HG03565 (cell line): ENCODE data around the gene DOCK8.

ENCODE experiments used
- ATAC-seq: cut with Tn5 transposase; IDR thresholded peaks from one replicate; pipeline ENCODE4 v1.9.1; 2021; ENCODE audit warnings: mild to moderate bottlenecking, moderate library complexity; ENCODE audit not compliant: unreplicated experiment

The DOCK8 gene

GRCh38 chr9:354453-354852 is 139.8 kb downstream of the DOCK8 start:
- ATAC-seq = no peak

DNA sequence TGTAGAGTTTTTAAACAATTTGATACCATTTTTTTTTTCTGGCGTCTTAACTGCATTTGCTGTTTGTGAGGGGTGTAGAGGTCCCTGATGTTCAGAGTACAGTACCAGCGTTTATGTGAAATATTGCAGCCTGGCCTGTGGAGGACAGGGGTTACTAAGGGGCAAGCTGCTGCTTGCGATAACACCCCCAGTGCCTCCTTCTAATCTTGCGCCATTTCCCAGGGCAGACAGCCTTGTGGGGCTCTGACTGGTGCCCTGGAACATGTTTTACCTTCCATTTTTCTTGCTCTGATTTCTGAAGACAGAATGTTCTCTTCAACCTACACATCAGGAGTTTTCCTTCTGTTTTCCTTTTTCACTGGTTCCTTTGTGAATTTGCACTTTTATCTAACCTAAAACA is 142.9 kb downstream of the DOCK8 start:
- ATAC-seq = no peak

DNA sequence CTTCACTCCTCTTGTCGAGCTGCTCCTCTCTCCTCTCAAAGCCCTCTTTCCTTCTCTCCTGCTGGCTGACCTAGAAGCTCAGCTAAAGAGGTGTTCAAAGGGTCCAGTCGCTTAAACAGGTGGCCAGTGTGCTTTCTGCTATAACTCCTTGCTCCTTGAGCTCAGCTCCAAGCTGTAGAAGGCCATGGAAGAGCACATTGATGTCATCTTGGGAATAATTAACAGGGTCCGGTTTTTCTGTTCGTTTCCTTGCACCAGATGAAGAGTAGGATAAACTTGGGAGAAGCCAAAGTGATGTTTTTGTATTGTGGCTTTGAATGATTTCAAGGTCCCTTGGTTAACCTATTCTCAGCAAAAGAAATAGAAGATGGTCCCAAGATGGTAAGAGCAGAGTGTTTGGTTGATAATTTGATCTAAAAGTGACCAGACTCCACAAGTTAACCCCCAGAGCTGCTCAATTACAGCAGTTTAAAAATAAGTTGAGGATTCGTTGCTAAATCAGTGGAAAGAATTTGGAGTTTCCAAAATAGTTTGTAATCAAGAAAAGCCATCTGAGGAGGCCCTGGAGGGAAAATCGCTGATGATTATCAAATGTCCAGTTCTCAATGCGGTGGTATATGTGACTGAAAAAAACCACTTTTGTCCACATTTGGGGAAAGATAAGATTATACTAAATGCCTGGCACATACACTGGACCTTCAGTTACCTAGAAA is 148.1 kb downstream of the DOCK8 start:
- ATAC-seq = no peak

GRCh38 chr9:363274-363612 is 148.6 kb downstream of the DOCK8 start:
- no peak for ATAC-seq

DNA sequence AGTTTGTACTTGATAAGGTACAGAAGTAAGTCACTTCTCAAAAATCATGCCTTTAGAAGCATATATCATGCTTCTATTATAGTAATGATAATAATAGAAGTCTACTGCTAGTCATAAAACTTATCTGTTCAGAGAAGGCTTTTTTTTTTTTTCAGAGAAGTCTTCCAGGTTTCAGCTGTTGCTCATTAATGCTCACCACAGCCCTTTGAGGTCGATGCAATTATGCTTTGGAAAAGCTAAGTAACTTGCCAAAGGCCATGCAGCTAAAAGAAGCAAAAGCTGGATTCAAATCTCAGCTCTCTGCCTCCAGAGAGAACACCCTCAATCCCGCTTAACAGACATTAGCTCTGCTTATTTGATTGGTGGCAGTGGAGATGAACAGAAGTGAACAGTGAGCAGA is 150.8 kb downstream of the DOCK8 start:
- ATAC-seq = no peak

DNA sequence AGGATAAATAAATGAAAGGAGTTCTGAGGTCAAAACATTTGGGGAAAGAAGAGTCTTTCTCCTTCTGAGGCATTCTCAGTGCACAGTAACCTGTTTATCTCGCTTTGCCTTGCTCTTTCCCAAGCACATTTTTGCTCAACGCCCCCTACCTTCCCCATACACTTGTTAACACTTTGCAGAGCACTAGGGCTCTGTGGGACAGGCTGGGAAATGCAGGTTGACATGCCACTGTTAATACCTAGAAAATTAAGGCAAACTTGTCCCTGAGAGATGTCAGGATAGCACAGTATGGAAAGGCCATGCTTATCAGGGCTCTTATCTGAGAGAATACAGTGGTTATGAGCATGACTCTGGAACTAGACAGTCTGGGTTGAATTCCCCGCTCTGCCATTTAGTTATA is 152.0 kb downstream of the DOCK8 start:
- no peak for ATAC-seq

- ATAC-seq = no peak
These were observed 155.4 kb downstream of the DOCK8 start for GRCh38 chr9:370086-370485.

GRCh38 chr9:371349-371748 is 156.7 kb downstream of the DOCK8 start:
- ATAC-seq = no peak

GRCh38 chr9:372128-372527 is 157.5 kb downstream of the DOCK8 start:
- no peak for ATAC-seq

GRCh38 chr9:373759-374206 is 159.1 kb downstream of the DOCK8 start:
- ATAC-seq = no peak

- ATAC-seq = no peak
These were observed 160.1 kb downstream of the DOCK8 start for GRCh38 chr9:374736-375135.

DNA sequence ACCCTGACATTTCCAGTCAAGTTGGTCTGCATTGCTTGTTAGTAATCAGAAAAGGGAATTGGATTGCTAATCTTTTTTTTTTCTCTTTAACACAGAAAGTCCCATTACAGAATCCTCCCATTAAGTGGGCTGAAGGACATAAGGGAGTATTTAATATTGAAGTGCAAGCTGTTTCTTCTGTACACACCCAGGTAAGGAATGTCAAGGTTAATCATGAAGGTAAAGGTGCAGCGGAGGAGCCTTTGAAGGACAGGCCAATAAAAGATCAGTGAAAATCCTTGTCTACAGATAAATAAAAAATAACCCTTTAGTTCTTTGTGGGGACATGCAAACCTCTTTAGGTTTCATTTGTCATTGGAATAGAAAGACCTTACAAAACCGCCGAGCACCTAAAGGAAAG is 161.4 kb downstream of the DOCK8 start:
- ATAC-seq = no peak

GRCh38 chr9:378263-378662 is 163.6 kb downstream of the DOCK8 start:
- ATAC-seq = no peak

- no peak for ATAC-seq
These were observed 167.7 kb downstream of the DOCK8 start for GRCh38 chr9:382383-382782.

DNA sequence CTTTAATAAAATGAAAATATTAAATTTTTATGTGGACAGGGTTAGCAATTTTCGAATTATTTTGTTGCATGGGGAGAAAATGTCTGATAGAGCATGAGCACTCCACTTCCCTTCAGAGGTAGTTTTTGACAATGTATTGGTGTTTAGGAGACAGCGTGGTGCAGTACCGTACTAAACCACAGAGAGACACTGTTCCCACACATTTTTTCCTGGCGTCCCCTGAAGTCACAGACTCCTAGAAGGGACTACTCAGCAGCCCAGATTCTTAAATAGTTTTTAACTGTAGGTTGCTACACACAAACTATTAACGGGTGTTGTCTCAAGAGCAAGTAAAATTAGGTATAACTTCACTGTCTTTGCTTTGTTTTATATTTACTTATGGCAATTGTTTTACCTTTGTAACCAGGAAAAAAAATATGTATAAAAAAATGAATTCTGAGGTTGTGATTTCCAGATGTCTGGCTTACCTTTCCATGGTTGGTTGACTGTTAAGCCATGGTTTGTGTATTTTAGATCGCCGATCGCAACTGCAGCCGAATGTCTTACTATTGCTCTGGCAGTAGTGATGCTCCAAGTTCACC is 171.2 kb downstream of the DOCK8 start:
- no peak for ATAC-seq

DNA sequence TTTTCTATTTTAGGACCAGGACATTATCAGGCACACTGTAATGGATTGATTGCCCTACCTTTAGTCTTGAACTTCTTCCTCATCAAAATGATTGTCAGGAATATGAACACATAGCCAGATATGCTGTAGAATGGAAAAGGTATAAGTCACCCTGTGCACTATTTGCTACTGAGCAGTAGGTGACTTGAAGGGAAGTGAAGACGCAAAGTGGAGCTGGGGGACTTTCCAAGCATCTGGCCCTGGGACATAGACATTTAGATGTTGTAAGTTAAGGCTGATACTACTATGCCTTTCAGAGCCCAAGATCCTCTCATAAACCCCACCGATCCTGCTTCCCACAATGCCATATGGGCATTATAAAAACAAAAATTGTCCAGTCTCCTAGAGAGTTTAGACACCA is 174.5 kb downstream of the DOCK8 start:
- no peak for ATAC-seq

DNA sequence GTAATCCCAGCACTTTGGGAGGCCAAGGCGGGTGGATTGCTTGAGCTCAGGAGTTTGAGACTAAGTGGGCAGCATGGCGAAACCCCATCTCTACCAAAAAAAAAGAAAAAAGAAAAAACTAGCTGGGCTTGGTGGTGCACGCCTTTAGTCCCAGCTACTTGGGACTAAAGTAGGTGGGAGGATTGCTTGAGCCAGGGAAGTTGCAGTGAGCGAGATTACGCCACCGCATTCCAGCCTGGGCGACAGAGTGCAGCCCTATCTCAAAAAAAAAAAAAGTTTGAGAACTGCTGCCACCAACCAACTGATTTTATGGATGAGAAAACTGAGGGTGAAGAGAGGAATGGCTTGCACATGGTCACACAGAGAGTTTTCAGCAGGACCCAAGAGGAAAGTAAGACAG is 175.1 kb downstream of the DOCK8 start:
- ATAC-seq = no peak

- ATAC-seq = no peak
These were observed 177.6 kb downstream of the DOCK8 start for GRCh38 chr9:392077-392804.

DNA sequence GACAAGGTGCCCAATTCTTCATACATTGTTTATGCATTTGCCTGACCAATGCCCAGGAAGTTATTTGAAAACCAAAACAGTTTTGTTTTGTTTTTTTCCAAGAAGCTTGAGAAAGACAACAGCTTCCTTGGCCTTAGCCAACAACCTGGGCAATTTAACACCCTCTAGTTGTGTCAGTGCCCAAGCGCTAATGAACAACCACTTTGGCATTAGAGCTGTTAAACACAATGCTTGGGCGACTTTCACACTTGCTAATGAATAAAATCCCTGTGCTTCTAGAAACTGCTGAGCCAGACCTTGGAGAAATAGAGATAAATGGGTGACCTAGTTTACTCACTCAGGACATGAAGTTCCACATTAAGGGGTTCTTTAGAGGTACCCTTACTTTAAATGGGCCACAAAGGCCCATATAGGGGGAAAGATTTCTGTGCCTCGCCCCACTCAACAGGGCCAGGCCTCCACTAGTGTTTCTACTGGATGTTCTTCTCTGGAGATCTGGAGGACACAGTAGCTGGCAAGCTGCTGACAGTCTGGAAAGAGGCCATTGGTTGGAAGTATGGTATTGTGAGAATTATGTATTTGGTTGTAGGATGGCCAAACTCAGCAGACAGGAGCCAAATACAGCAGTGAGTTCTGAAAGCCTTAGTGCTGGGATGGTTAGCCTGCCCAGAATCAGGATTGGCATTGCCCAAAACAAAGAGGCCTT is 179.8 kb downstream of the DOCK8 start:
- ATAC-seq = no peak

GRCh38 chr9:396396-396795 is 181.7 kb downstream of the DOCK8 start:
- ATAC-seq = no peak

- ATAC-seq = no peak
These were observed 183.4 kb downstream of the DOCK8 start for GRCh38 chr9:398085-398484.

DNA sequence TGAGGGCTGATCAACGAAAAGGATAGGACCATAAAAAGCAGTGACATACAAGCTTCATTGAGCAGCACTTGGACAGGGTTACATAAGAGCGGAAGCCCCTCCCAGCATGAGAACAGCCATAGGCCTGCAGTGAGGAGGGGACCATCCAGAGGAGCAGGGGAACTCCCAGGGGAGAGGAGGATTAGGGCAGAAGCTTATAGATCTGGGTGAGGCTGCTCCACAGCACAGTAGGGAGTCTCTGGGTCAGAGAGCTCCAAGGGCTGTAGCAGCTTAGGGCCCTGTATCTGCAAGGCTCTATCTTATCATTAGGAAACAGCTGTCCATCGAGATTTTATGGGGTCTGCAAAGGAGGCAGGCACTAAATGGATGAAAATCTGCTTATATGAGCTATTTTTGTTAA is 186.6 kb downstream of the DOCK8 start:
- no peak for ATAC-seq
